Measurements from ENCODE around the gene ECHS1.

ECHS1 gene

DNA sequence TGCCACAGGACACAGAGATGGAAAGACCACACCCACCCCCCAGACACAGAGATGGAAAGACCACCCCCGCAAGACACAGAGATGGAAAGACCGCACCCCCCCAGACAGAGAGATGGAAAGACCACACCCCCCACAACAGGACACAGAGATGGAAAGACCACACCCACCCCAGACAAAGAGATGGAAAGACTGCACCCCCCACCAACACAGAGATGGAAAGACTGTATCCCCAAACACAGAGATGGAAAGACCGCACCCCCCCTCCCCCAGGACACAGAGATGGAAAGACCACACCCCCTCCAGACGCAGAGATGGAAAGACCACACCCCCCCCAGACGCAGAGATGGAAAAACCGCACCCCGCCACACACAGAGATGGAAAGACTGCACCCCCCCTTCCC is 56.4 kb downstream of the ECHS1 start:
- no peak for DNase-seq

DNA sequence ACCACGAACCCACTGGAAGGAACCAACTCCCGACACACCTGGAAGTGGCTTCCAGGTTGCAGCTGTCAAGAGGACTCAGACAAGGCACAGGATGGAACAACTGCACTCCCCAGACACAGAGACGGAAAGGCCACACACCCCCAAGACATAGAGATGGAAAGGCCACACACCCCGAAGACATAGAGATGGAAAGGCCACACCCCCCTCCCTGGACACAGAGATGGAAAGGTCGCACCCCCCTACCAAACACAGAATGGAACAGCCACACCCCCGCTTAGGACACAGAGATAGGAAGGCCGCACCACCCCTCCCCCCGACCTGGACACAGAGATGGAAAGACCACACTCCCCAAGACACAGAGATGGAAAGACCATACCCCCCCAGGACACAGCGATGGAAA is 56.9 kb downstream of the ECHS1 start:
- DNase-seq = no peak

DNA sequence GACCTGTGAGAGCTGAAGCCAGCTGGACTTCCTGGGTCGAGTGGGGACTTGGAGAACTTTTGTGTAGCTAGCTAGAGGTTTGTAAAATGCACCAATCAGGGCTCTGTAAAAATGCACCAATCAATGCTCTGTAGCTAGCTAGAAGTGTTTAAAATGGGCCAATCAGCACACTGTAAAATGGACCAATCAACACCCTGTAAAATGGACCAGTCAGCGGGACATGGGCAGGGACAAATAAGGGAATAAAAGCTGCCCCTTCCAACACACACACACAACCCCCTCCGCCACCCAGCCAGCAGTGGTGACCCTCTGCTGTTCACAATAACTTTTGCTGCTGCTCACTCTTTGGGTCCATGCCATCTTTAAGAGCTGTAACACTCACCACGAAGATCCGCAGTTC is 57.3 kb downstream of the ECHS1 start:
- DNase-seq = no peak

DNA sequence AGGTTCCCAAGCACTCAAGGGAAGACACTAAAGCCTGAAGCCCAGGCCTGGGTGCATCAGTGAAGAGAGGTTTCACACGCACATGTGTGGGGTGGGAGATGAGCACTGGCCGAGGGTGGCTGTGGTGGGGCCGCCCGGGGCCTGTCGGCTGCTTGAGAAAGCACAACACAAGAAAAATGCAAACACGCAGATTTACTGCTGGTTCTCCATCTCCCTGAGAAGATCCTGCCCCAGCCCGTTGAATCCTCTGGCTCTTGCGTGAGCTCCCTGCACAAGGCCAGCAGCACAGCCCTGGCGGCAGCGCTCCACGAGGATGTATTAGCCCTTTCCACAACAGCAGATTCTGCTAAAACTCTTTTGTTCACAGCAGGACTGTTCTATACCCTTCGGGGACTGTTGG is 58.2 kb downstream of the ECHS1 start:
- DNase-seq = no peak

DNA sequence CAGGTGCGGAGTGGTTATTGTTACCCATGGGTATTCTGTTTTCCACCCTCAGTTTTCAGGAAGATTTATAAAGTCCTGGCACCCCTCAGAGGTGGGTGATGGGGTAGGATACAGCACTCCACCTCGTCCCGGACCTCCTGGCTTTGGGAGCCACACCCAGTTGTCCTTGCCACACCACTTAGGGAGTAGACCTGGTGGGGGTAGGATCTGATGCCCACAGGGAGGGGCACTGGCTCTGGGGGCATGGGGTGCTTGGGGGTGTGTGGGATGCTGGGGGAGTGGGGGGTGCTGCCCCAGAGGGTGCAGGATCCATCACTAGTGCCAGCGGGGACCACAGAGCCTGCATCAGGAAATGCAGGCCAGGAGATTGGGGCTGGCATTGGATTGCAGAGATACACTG is 60.0 kb downstream of the ECHS1 start:
- no peak for DNase-seq

- no peak for DNase-seq
These were observed 60.4 kb downstream of the ECHS1 start for GRCh38 chr10:133312769-133313145.
